Right hindlimb (tissue), 1 donor: ENCODE results near the gene IMPG2.

Source experiments
- DNase-seq: peaks from one replicate; pipeline ENCODE4 v3.0.0-alpha.2; 2018

The IMPG2 gene

DNA sequence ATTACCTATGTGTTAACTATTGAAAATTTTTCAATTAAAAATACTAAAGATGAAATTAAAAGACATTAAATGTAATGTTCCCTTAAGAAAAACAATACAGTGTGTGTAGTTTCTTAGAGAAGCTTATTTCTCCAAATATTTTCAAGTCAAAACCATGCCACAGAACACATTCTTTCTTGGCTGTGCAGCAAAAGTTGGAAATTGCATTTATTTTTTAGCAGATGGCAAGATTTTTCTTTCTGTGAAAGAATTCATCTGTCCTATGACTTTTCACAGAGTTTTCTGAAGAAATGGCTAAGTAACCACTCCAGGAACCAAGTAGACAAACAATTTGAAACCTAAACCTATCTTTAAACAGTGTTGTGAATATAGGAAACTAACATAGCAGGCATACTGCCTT lies 47.2 kb downstream of the IMPG2 start:
- DNase-seq = no peak

GRCh38 chr3:101271728-101272127 lies 48.6 kb downstream of the IMPG2 start:
- DNase-seq = no peak

DNA sequence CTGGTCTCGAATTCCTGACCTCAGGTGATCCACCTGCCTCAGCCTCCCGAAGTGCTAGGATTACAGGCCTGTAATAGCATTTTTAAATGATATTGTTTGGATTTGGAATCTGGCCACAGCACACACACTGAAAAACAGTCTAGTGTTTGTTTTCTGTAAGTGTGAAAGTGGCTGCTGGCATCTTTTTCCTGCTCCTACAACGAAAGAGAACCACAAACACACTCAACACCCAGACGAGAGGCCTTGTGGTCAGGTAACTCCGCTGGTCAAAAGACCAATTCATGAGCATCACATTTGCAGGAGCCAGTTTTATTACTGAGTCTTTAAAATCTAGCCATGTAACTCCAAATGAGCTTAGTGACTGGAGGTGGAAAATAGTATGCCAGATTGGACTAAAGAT lies 50.2 kb downstream of the IMPG2 start:
- DNase-seq = no peak

GRCh38 chr3:101268971-101269671 lies 51.3 kb downstream of the IMPG2 start:
- no peak for DNase-seq

DNA sequence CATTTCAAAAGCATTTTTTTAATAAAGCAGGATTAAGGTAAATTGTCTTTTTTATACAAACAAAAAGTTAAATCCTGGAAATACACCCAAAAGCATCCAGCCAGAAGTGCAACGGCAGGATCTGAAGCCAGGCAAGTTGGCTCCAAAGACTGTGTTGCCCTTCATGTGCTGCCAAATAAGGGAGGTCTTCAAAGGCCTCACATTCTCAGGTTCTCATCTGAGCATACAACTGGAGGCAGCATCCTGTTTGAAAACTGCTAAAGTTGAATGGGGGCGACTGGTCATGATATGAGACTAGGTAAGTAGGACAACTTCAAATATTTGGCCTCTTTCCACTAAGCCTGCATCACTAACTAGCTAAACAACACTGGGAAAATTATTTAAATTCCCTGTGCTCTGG lies 52.2 kb downstream of the IMPG2 start:
- DNase-seq = peak; percentile 45

DNA sequence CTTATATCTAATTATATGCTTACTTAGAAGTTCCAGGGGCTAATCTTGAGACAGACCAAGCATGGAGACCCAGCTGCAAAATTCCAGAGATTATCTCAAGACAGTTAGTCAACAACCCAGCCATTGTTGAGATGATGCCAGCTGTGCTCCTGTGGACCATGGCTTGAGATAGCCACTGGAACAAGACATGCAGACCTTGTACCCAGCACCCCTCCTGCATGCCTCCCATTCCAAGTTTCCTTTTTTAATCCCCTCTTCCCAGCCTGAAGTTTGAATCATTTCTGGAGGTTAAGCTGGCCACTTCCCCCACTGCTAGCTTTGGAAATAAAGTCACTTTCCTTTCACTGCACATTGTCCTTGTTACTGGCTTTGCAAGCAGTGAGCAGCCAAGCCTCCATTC lies 53.8 kb downstream of the IMPG2 start:
- no peak for DNase-seq

GRCh38 chr3:101266071-101266470 lies 54.3 kb downstream of the IMPG2 start:
- DNase-seq = no peak

DNA sequence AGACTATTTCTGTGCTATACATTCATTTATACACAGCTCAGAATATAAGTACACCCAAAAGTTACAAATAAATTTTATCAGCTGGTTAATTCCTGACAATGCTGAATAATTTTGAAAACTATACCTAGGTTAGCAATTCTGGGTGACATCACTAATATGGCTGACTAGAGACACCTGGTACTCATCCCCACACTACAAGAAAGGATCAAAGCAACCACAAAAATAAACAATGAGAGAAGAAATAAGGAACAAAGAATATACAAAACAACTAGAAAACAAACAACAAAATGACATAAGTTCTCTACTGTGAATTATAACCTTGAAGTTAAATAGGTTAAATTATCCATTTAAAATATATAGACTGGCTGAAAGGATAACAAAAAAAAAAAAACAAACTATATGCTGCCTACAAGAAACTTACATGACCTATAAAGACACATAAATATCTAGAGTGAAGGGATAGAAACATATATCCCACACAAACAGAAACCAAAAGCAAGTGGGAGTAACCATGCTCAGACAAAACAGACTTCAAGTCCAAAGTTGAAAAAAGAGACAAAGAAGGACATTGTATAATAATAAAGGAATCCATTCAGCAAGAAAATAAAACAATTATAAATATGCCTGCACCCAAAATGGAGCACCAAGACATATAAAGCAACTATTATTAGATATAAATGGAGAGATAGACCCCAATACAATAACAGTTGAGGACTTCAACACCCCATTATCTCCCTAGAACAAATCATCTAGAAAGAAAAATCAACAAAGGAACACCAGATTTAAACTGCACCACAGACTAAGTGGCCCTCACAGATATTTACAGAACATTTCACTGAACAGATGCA lies 57.8 kb downstream of the IMPG2 start:
- DNase-seq = no peak

DNA sequence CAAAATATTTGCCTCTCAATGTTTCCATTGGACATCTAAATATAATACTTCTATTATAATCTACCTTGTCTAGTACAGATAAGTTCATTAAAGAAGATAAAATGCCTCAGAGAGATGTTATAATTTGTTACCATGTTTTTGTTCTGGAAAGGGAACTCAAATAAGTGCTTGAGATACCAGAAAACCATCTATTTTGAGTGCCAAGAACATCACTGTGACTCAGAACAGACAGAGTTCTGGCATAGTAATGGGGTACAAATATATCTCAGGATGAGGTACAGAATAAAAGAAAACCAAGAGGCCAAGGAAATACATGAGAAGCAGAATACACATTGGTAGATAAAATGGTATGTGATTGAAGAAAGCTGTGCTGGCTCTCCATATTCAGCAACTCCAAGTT lies 58.9 kb downstream of the IMPG2 start:
- no peak for DNase-seq

GRCh38 chr3:101259485-101260341 lies 60.7 kb downstream of the IMPG2 start:
- DNase-seq = no peak

GRCh38 chr3:101256511-101256910 lies 63.9 kb downstream of the IMPG2 start:
- DNase-seq = no peak

DNA sequence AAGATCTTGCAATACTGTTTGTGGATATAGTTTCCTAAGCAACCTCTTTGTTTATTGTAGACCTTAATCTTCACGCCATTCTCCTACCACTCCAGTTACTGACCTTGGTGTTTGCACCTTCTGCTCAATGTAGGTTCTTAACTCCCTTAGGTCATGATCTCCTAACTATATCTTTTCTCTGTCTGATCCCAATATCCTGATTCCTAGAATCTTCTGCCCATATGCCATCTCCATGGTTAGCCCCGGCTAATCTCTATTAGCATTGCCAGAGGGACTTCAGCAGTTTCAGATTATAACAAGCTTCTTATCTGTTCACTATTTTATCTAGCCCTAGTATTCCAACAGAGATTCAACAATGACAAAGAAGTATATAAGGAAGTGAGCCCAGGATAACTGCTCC lies 64.9 kb downstream of the IMPG2 start:
- DNase-seq = no peak

GRCh38 chr3:101253396-101253795 lies 67.0 kb downstream of the IMPG2 start:
- no peak for DNase-seq

DNA sequence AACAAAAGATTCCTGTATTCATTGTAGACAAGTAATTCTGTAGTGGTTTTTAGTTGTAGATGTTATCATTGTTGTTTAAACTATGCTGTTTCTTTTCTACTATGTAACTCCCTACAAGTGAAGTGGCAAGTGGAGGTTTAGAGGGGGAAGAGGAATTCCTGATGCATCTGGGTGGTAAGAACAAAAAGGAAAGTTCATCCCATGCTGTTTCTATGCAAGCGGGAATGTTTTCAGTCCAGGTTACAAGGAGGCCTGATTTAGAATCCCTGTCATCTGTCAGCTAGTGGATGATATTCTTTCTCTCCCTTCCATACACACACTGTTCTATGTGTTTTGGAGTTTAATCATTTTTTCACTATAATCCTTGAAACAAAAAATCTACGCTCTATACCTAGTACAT lies 67.4 kb downstream of the IMPG2 start:
- no peak for DNase-seq

DNA sequence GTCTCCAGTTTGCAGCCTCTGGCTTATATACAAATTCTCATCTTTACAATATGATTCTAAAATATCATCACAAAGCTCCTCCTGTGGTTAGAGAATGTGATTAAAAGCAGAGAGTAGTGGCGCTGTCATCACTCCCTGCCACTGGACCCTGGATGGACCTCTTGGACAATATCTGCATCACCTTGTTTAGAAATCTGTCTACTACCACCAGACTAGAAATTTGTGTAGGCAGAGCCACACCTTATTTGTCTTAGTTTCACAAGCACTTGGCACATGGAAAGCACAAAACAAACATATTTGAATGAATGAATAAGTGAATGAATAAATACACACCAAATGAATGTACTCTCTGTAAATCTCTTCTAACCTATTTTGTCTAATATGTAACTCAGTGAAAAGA lies 68.1 kb downstream of the IMPG2 start:
- no peak for DNase-seq

- DNase-seq = no peak
Measured at GRCh38 chr3:101251441-101251840, 68.9 kb downstream of the IMPG2 start.

GRCh38 chr3:101249522-101249921 lies 70.9 kb downstream of the IMPG2 start:
- DNase-seq = no peak

GRCh38 chr3:101248736-101249135 lies 71.6 kb downstream of the IMPG2 start:
- DNase-seq = peak; percentile 24

DNA sequence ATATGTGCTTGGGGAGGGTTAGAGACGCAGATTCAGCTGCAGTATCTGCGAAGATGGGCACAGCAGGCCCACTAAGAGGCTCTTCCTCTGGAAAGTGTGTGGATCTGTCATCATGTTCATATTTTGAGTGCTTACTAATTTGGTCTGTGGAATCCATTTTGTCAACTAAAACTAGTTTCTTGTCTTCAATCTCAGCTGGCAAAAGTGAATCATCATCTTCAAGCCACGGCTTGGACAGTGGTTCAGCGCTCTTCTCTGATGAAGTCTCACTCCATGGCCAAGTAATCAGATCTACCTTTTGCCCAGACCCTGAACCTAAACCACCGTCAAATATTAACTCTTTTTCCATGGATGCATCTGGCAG lies 76.2 kb downstream of the IMPG2 start:
- DNase-seq = no peak

- no peak for DNase-seq
Measured at GRCh38 chr3:101243285-101244211, 76.8 kb downstream of the IMPG2 start.

- DNase-seq = no peak
Measured at GRCh38 chr3:101240719-101241399, 79.5 kb downstream of the IMPG2 start.

DNA sequence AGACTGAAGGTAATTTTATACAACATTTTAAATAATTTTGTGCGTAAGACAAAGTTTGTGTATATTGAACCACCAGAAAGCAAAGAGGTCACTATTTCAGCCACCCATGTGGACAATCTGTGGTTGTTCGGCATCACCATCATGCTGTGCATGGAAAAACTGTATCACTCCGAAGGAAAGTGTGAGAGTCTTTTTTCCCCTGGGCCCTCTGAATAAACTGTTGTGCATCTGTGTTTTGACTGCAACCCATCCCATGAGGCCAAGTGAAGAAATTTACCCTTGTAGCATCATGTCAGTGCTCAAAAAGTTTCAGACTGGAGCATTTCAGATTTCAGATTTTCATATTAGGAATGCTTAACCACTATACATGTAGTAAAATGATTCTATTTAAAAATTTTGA lies 85.3 kb downstream of the IMPG2 start:
- no peak for DNase-seq
